NOMO-1 (cell line): Measurements from ENCODE around the gene C1QL1.
"Not testable (repeated sequence)": the region's sequence is repeated elsewhere in the genome, so short reads cannot be mapped to it uniquely, and the experiment has no call there.

ENCODE experiments used
- DNase-seq, 2 experiments: peaks; one replicate each; lab custom pipeline; 2025; ENCODE audit not compliant: unreplicated experiment in 2 of 2; lab: John Stamatoyannopoulos, UW

The C1QL1 gene

DNA sequence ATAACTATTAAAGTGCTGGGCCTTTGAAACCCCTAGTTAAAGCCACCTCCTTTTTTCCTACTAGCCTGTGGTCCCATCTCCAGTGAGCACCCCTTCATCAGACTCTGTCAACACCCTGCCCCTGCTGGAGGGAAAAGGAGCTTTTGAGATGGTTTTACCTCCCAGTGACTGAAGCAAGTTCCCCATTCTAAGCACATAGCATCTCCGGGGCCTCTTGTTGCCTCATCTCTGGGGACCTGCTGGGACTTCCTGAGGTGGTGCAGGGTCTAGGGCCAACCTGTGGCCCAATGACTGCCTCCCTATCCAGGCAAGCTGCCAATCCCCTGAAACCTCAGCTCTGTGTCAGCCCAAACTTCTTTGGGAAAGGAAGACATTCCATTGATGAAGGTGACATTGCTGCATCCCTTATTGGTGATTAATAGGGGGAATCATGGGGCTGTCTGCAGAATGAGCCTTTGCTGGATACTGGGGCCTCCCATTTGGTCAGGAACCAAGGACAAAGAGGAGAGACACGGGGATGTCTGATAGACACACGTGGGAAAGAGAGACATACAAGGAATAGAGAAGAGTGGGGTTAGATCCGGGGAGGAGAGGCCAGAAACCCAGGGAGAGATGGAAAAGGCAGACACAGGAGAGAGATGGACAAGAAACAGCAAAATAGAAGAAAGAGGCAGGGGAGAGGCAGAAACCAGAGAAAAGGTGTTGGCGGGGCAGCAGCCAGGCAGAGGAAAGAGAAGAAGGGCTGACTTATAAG is 2.4 kb downstream of the C1QL1 start:
- peak; percentile 19 to 49 for DNase-seq

GRCh38 chr17:44961921-44962350 is 6.2 kb downstream of the C1QL1 start:
- DNase-seq = no peak

DNA sequence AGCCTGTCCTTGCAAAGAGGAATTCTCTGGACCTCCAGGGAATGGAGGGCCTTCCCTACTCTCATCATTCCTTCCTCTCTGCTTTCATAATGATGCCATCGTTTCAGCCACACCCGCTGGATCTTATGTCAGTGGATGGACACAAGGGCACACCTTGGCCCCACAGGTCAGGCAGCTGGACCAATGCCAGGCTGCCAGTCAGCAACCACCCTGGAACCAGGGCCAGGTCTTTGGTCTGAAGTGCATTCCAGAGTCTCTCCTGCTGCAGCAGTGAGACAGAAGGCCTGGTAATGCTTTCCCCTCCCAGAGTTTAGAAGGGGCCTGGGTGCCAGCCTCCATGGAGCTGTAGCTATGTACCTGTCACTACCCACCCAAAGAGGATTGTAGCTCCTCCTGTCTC is 7.4 kb downstream of the C1QL1 start:
- DNase-seq = no peak

DNA sequence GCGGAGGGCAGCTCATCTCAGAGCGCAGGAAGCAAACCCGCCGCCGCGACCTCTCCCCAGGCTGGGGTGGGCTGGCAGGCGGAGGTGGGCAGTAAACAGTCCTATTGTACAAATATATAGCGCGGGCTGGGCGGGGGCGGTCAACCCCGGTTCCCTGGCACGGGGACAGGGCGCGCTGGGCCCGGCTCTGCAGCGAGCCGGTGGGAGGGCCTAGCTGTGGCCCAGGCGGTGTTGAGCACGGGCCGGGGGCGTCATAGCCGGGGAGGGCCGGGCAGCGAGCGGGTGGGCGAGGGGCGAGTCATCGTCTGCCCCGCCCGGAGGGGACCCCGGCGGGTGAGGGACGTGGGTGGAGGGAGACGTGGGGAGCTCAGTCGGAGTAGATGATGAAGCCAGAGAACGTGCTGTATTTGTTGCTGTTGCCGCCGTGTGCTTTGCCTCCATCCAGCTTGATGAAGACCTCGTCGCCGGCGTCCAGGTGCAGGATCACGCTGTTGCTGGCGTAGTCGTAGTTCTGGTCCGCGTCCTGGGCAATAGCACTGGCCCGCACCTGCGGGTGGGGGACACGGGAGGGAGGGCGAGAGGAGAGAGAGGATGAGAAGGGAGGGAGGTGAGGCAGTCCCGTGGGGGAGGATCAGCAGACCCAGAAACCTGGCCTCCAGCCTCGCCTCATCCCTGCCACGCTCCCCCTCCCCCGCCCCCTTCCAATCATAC is 8.1 kb downstream of the C1QL1 start:
- no peak for DNase-seq

- DNase-seq = no peak
Observed at GRCh38 chr17:44956998-44957981, 10.8 kb downstream of the C1QL1 start.

DNA sequence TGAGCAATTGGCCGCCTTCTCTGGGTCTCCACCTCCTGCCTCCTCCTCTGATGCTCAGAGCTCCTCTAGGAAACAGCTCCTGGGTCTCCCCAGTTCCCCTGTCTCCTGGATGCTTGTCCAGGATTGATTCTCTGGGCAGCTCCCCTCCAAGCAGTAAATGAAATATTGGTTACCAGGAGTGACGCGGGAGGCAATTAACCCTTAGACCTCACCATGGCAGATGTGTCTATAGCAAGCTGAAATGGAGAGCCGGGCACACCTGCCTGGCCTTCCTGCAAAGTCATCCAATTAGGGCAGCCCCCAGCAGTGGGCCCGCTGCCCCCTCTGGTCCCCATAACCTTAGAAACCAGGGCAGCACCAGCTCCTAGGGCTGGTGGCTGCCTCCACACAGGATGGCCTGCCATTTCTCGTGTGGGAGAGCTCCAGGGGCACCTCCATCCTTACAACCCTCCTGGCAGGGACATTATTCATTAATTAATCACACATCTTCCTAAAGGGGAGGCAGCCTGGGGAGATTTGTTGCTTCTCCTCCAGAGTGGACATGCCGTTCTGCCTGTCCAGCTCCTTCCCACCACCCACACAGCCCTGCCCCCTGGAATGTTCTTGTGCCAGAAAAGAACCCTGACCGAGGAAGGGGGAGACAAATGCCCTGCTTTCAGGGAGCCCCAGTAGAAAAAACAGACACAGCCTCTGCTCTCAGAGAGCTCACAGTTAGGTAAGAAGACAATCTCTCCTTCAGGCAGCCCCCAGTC is 12.3 kb downstream of the C1QL1 start:
- no peak for DNase-seq

DNA sequence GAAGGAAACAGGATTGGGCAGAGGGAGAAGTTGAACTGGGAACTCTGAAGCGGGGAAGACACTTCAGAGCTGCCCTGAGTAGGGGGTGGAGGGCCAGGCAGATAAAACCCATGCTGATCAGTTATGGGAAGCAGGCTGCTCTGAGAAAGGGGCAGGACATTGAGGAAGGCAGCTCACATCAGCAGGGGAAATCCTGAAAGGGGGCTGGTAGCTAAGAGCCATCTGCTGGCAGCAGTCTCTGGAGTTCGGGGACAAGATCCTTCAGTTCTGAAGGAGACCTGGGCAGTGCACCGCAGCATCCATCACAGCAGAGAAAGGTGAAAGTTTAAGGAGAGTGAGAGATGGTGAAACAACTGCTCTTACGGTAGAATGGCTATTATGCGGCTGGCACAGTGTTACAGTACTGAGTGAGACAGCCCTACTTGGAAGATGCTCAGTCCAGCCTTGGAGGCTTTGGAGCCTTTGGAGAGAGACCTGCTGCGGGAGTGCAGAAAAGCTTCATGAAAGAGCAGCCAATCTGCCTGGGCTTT is 15.1 kb downstream of the C1QL1 start:
- DNase-seq = no peak

DNA sequence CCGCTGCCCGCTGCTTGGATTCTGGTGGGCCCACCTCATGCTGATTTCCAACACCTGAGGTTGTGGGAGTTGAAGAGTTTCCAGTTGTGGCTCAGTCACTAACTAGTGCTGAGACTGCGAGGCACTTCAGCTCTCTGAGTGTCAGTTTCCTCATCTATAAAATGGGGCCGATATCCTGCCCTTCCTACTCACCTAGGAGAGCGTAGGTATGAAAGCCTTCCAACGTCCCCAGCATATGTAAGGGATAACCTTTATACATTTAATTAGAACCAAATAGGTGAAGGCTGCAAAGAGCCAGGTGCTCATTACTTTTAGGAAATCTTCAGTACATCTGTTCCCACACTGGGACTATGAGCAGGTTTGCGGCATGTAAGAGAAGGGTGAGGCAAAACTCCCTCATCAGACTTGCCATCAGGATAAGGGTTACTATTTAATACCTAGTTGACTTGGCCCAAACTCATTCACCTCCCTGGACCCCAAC is 19.7 kb downstream of the C1QL1 start:
- DNase-seq = no peak

GRCh38 chr17:44947461-44948314 is 20.4 kb downstream of the C1QL1 start, which contains the start of gene KIF18B:
KIF18B (minus strand) TSS chr17:44947773; CDS start chr17:44936344, 11,429 bp downstream.
- peak; percentile 96 to 97 for DNase-seq

DNA sequence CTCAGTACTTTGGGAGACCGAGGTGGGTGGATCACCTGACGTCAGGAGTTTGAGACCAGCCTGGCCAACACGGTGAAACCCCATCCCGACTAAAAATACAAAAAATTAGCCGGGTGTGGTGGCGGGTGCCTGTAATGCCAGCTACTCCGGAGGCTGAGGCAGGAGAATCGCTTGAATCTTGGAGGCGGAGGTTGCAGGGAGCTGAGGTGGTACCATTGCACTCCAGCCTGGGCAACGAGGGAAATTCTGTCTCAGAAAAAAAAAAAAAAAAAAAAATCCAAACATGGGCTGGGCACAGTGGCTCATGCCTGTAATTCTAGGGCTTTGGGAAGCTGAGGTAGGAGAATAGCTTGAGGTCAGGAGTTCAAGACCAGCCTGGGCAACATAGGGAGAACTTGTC is 22.5 kb downstream of the C1QL1 start:
- not testable (repeated sequence) for DNase-seq

DNA sequence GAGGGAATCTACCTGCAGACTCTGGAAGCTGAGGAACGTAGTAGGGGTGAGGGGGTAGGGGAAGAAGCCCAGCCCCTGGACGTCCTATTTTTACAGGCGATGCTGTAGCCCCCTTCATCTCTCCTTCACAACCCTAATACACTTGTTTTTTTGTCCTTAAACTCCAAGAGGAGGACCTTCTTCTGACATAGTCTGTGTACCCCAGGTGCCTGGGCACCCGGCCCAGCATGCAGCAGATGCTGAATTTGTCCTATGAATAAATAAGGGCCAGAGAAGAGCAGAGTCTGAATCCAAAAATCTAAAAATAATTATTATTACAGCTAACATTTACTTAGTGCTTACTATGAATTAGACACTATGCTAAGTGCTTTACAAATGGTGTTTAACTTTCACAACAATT is 25.6 kb downstream of the C1QL1 start:
- DNase-seq = no peak

DNA sequence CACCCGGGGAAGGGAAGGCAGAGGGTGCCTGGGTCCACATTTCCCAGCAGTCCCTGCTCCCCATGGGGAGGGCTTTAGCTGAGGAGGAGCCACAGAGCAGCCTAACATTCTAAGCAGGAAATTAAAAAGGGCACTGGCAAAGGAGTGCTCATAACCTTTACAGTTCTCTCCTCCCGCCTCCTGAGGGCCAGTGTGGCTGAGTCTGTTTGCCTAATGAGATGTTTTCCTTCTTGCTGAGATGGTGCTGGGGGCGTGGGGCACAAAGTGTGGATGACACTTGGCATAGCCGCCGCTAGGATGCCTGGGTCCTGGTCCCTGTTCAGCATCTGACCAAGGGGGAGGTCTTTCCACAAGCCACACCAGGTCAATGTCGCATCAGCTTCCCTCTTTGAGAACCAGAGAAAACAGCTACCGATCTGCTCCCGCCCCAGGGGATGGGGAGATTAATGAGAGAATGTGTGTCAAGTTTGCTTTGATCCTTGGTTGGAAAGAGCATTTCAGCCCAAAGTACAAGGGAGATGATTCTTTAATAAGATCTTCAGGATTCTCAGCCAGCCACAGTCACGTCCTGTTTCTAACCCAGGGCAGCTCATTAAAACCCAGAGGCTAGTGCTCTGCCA is 26.3 kb downstream of the C1QL1 start:
- no peak for DNase-seq

- no peak for DNase-seq
Observed at GRCh38 chr17:44940768-44941167, 27.3 kb downstream of the C1QL1 start.

DNA sequence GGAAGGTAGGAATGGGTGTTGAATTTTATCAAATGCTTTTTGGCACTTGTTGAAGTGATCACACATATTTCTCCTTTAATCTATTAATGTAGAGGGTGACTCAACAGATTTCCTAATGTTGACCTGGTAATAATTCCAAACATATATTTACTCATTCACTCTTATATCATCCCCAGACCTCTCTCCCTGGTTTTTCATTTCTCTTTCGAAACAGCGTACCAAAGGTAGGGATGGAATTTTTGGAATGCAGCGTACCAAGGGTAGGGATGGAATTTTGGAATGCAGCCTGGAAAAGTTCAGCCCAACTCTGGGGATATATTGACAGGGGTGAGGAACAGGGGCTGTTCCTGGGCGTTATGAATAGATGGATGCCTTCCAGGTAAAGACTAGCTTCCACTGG is 27.8 kb downstream of the C1QL1 start:
- no peak for DNase-seq

DNA sequence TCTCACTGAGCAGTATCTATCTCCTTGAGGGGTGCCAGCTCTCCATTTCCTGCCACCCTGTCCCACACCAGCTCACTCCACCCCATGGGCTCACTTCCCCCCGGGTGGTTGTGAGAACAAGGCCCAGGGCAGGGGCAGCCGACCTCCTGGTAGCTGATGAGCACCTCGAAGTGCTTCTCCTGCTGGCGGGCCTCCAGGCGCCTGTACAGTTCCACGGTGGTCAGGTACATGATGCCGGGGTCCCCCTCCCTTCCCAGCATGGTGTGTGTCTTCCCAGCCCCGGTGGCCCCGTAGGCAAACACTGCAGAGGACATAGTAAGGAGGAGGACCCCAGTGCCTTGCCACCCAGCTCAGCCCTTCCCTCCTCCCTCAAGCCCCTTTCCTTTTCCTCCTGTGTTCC is 33.0 kb downstream of the C1QL1 start:
- DNase-seq = no peak

DNA sequence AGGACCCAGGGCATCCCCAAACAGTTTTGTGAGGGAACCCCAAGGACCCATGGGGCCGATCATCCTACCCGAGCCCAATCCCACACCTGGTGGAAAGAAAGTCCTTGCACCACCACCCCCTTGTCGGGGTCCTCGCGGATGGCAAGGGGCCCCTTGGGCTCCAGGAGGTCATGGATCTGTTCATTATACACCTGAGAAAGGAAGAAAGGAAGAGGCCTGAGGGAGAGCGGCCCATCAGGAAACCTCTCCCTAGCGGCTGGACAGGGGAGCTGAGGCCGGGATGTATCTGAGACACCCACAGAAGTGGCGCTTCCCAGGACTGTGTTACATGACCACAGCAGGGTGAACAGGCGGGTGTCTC is 33.4 kb downstream of the C1QL1 start:
- DNase-seq = no peak

DNA sequence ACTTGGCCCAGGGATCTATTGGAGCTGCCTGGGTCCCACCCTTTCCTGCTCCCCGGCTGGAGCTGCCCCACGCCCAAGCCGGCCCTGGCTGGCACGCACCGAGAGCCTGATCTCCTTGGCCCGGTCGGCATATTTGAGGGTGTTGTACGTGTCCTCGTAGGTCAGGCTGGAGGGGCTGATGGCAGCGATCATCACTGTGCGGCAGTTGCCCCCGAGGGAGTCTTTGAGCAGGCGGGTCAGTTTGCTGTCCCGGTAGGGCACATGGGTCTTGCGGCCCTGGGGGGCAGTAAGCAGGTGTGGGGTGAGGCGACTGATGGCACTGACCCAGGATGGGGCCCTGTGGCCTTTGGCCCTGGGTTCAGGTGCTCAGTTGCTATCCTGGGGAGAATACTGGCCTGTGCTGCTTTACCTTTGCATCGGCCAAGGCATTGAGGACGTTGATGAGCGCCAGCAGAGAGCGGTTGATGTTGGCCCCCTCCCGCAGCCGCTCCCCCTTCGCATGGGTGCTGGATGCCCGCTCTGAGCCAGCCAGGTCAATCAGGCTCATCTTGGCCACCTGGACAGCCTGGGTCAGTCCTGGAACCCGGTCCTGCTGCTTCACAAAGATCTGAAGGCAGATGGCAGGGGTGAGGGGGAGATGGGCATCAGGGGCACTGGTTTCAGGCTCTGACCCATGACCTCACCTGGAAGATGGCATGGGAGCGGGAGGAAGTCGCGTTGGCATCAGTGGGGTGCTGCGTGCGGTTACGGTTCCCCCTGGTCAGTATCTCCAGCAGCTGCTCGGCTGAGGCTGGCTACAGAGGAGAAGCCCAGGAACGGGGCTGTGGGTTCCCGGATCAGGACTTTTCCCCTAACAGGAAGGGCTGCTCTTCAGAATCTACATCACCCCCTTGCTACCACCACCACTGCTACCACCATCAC is 34.0 kb downstream of the C1QL1 start:
- no peak for DNase-seq

GRCh38 chr17:44932787-44933097 is 35.4 kb downstream of the C1QL1 start:
- DNase-seq = no peak
